ENCODE results near the gene NFIX. TPM values are rescaled to one million over a fixed set of nuclear protein-coding genes. Genes with fewer than 3 reads are reported as not detected.

The NFIX gene
- total and polyA plus RNA-seq, 2 donors (not counting 1 experiment from before 2014, with no cell fraction given), result 0.69 to 5.6 TPM

- peak; percentile 66 for DNase-seq
- peaks cover 50% of the 10 kb centered on the region for H3K4me1 Mint-ChIP-seq
- H3K27me3 Mint-ChIP-seq, result no peaks in the 10 kb centered on the region
- intact Hi-C loops (cut with micrococcal nuclease), result loop anchor here (1.0 kb wide), 1 partner anchor 8 kb away; no protein-coding TSS in a partner anchor
- ChIA-PET POLR2A (interaction anchor here (0.5 to 4.2 kb wide), 17 partner anchors 8 to 708 kb away, joined by 3 to 107 read pairs (median 8); partner anchors contain the start of genes FBXW9, IER2, JUNB and LYL1), CTCF (interaction anchor here (0.5 to 8.2 kb wide), 16 partner anchors 9 to 300 kb away, joined by 3 to 285 read pairs (median 8); partner anchors contain the start of genes IER2, NACC1, STX10 and TRMT1)
- H3K9me3 Mint-ChIP-seq (ENCODE audit: insufficient read depth), result no peaks in the 10 kb centered on the region
- peaks cover 35% of the 10 kb centered on the region for H3K79me2 ChIP-seq (ENCODE audit: control insufficient read depth, insufficient read depth, low read length)
- WGBS (ENCODE audit: insufficient coverage), result under 1% methylated on average over 41 of the region's 44 CpGs
- H3K4me3 ChIP-seq (ENCODE audit: control extremely low read depth in 1 of 5, extremely low read depth in 1 of 5, insufficient read depth in 1 of 5, low read depth in 2 of 5, low read length in 4 of 5), result peak overlapping the region; percentile 81 to 96 (median 92)
- no peaks in the 10 kb centered on the region for H3K27me3 ChIP-seq (replicated peaks in 1 of 4; ENCODE audit: control extremely low read depth in 1 of 4, control insufficient read depth in 3 of 4, insufficient read depth in 4 of 4, low read length in 3 of 4)
- peak overlapping the region; percentile 93 for H3K27ac Mint-ChIP-seq
- peak overlapping the region; percentile 99 for H3K4me2 ChIP-seq (replicated peaks; ENCODE audit: low read depth, low read length, poor library complexity, severe bottlenecking)
- peaks cover 3 to 24% of the 10 kb centered on the region in 2 experiments for H3K36me3 ChIP-seq (replicated peaks in 1 of 2; ENCODE audit: control extremely low read depth in 1 of 2, control insufficient read depth in 1 of 2, extremely low read depth in 1 of 2, insufficient read depth in 2 of 2, low read length in 1 of 2)
- H3K27ac ChIP-seq (ENCODE audit: low read length in 2 of 2), result peak overlapping the region; percentile 73 to 87
- peak overlapping the region; percentile 60 for H2AFZ ChIP-seq (ENCODE audit: insufficient read depth, low read depth, low read length, poor library complexity, severe bottlenecking)
- H3K4me3 Mint-ChIP-seq, result peak overlapping the region; percentile 93
- peaks cover 30 to 58% of the 10 kb centered on the region in 2 donors for H3K4me1 ChIP-seq (ENCODE audit: control insufficient read depth in 2 of 2, insufficient read depth in 2 of 2, low read length in 2 of 2)
- TF ChIP-seq EZH2 (IDR thresholded peaks at IDR 0.05; ENCODE audit: borderline replicate concordance, insufficient read depth, low read depth, low read length, poor library complexity, severe bottlenecking), result no peak
- TF ChIP-seq, protein P1, sequence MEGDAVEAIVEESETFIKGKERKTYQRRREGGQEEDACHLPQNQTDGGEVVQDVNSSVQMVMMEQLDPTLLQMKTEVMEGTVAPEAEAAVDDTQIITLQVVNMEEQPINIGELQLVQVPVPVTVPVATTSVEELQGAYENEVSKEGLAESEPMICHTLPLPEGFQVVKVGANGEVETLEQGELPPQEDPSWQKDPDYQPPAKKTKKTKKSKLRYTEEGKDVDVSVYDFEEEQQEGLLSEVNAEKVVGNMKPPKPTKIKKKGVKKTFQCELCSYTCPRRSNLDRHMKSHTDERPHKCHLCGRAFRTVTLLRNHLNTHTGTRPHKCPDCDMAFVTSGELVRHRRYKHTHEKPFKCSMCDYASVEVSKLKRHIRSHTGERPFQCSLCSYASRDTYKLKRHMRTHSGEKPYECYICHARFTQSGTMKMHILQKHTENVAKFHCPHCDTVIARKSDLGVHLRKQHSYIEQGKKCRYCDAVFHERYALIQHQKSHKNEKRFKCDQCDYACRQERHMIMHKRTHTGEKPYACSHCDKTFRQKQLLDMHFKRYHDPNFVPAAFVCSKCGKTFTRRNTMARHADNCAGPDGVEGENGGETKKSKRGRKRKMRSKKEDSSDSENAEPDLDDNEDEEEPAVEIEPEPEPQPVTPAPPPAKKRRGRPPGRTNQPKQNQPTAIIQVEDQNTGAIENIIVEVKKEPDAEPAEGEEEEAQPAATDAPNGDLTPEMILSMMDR (IDR thresholded peaks at IDR 0.05), result no peak
- ATAC-seq (ENCODE audit: low read depth), result peak; percentile 7
- peak overlapping the region; percentile 78 for H3K9ac ChIP-seq (ENCODE audit: low read length)
- peaks cover 25% of the 10 kb centered on the region for H4K20me1 ChIP-seq (ENCODE audit: control insufficient read depth, insufficient read depth, low read length, poor library complexity, severe bottlenecking)
- H3K9me3 ChIP-seq (ENCODE audit: control extremely low read depth in 1 of 3, control insufficient read depth in 2 of 3, insufficient read depth in 1 of 3, low read length in 2 of 3), result peaks cover 0 to 4% (median 0%) of the 10 kb centered on the region in 3 donors
Measured at GRCh38 chr19:13095934-13096927, 101.0 kb downstream of the NFIX start.
